Right atrium auricular region (tissue), 2 donors: ENCODE results near the gene HDGFL2. TPM values are rescaled to one million over a fixed set of nuclear protein-coding genes. Genes with fewer than 3 reads are reported as not detected.

ENCODE experiments used
- DNase-seq: peaks from one replicate; pipeline ENCODE4 v3.0.0-alpha.2; 2019; ENCODE audit warnings: low spot score
- H3K27ac ChIP-seq, 2 donors: fragments of 200-600 bp; sonication (generic); 1 replicate in 1 of 2; 2 replicates in 1 of 2; pipeline ENCODE4 v1.5.1; 2016 to 2019
- H3K27me3 ChIP-seq, 2 donors: fragments of 200-600 bp; sonication (generic); one replicate each; pipeline versions ENCODE4 v1.5.1 to v1.6.0; 2017 to 2019
- H3K36me3 ChIP-seq: fragments of 200-600 bp; sonication (generic); one replicate; pipeline ENCODE4 v1.5.1; 2016
- H3K4me1 ChIP-seq, 2 donors: fragments of 200-600 bp; sonication (generic); one replicate each; pipeline versions ENCODE4 v1.5.1 to v1.6.0; 2017 to 2019
- H3K4me3 ChIP-seq, 2 donors: fragments of 200-600 bp; sonication (generic); 1 replicate in 1 of 2; 2 replicates in 1 of 2; pipeline ENCODE4 v1.5.1; 2017 to 2019; ENCODE audit warnings: mild to moderate bottlenecking in 1 of 2, moderate library complexity in 1 of 2
- H3K9me3 ChIP-seq, 2 donors: fragments of 200-600 bp; sonication (generic); one replicate each; pipeline ENCODE4 v1.5.1; 2019
- total RNA-seq, 2 donors: library from RNA; depleted of rRNA; stranded (reverse); fragments of >200 nt; gene quantifications; one replicate each; pipeline ENCODE4 v1.1.0, GENCODE V29; 2016
- TF ChIP-seq, protein P1 (sequence below), 2 donors: fragments of 200-600 bp; sonication (generic); IDR thresholded peaks; one replicate each; pipeline ENCODE4 v1.5.1; 2019; ENCODE audit warnings: antibody characterized with exemption in 2 of 2

HDGFL2 gene
- total RNA-seq, 2 donors from 2014 or later, result 18.3 to 24.8 TPM

GRCh38 chr19:4447327-4448146 lies 24.6 kb upstream of the HDGFL2 start:
- DNase-seq, result no peak
- H3K4me3 ChIP-seq, result no peak overlapping the region
- peaks cover 0 to 10% of the 10 kb centered on the region in 2 donors for H3K4me1 ChIP-seq
- peaks cover 76% of the 10 kb centered on the region for H3K36me3 ChIP-seq
- H3K27me3 ChIP-seq, result no peaks in the 10 kb centered on the region
- no peaks in the 10 kb centered on the region for H3K9me3 ChIP-seq
- TF ChIP-seq, protein P1, sequence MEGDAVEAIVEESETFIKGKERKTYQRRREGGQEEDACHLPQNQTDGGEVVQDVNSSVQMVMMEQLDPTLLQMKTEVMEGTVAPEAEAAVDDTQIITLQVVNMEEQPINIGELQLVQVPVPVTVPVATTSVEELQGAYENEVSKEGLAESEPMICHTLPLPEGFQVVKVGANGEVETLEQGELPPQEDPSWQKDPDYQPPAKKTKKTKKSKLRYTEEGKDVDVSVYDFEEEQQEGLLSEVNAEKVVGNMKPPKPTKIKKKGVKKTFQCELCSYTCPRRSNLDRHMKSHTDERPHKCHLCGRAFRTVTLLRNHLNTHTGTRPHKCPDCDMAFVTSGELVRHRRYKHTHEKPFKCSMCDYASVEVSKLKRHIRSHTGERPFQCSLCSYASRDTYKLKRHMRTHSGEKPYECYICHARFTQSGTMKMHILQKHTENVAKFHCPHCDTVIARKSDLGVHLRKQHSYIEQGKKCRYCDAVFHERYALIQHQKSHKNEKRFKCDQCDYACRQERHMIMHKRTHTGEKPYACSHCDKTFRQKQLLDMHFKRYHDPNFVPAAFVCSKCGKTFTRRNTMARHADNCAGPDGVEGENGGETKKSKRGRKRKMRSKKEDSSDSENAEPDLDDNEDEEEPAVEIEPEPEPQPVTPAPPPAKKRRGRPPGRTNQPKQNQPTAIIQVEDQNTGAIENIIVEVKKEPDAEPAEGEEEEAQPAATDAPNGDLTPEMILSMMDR (IDR thresholded peaks at IDR 0.05), result no peak
- no peak overlapping the region for H3K27ac ChIP-seq

GRCh38 chr19:4448147-4448985 lies 23.7 kb upstream of the HDGFL2 start:
- H3K4me1 ChIP-seq, result peaks cover 0 to 10% of the 10 kb centered on the region in 2 donors
- no peak for DNase-seq
- TF ChIP-seq, protein P1 (IDR thresholded peaks at IDR 0.05), result no peak
- H3K4me3 ChIP-seq, result no peak overlapping the region
- no peaks in the 10 kb centered on the region for H3K9me3 ChIP-seq
- no peaks in the 10 kb centered on the region for H3K27me3 ChIP-seq
- H3K27ac ChIP-seq, result peak overlapping the region; percentile 55 to 69
- peaks cover 84% of the 10 kb centered on the region for H3K36me3 ChIP-seq

DNA sequence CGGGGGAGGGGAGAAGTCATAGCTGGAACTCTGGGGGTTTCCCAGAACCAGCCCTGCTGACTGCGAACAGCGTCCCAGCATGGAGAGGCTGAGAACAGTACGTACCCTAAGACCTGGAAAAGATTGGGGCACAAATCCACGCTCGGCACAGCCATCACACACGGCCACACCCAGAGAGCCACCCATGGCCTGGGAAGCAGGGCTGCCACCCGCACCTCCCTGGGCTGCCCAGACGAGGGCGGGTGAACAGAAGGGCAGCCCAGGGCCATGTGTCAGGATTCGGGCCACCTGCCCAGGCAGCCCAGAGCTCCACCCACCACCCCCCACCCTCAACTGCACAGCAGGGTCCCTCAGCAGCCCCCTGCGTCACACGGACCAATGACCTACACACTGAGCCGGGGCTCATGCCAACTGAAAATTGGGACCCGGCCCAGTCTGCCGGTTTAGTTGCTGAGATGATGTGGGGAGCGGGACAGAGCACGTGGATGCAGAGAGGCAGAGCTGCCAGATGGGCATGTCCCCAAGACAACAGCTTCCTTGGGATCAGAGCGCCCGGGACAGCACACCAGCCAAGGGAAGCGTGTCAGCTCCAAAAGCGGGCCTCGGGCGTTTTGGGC lies 23.0 kb upstream of the HDGFL2 start:
- H3K9me3 ChIP-seq, result no peaks in the 10 kb centered on the region
- DNase-seq, result peak; percentile 76
- no peak overlapping the region for H3K4me3 ChIP-seq
- peak overlapping the region; percentile 55 to 69 for H3K27ac ChIP-seq
- TF ChIP-seq, protein P1 (IDR thresholded peaks at IDR 0.05), result peak in 1 of 2 donors; percentile 31
- H3K36me3 ChIP-seq, result peaks cover 92% of the 10 kb centered on the region
- H3K27me3 ChIP-seq, result no peaks in the 10 kb centered on the region
- H3K4me1 ChIP-seq, result peaks cover 0 to 10% of the 10 kb centered on the region in 2 donors

GRCh38 chr19:4449639-4450028 lies 22.5 kb upstream of the HDGFL2 start:
- no peak for DNase-seq
- Histone ChIP-seq H3K9me3 (no peaks in the 10 kb centered on the region), H3K27ac (peak overlapping the region; percentile 51 to 55), H3K4me3 (no peak overlapping the region), H3K4me1 (peaks cover 0 to 11% of the 10 kb centered on the region in 2 donors), H3K36me3 (peaks cover 92% of the 10 kb centered on the region), H3K27me3 (no peaks in the 10 kb centered on the region)
- TF ChIP-seq, protein P1 (IDR thresholded peaks at IDR 0.05), result no peak

DNA sequence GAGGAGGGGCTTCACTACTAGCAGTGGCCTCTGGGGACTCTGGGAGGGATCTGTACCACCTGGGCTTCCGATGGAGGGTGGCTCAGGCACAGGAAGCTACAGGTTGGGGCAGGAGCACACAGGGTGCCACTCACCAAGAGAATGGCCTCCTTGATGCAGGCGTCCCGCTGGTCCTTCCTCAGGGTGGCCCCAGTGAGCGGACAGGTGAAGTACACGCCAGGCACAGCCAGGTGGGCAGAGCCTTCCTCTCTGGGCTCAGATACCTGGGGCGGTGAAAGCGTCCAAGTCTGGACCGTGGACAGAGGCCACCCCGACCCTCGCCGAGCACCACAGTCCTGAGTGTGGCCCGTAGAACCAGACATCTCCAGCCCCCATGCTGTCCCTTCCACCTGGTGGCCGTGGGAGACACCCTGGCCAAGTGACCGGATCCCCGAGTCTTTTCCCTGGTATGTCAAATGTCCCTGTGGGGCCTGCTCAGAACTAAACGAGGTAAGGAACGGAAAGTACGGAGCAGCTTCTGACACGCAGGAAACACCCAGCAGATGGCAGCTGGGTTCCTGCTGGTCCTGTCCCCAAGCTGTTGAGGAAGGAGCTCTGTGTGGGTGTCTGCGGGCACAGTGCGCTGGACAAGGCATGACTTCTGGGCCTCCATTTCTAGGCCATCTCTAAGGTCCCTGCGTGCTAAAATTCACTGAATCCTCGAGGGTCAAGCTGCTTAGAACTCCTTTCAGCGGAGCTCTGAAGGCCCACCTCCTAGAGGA lies 19.7 kb upstream of the HDGFL2 start:
- TF ChIP-seq, protein P1 (IDR thresholded peaks at IDR 0.05), result no peak
- H3K4me1 ChIP-seq, result peaks cover 0 to 36% of the 10 kb centered on the region in 2 donors
- no peak overlapping the region for H3K4me3 ChIP-seq
- no peaks in the 10 kb centered on the region for H3K9me3 ChIP-seq
- no peaks in the 10 kb centered on the region for H3K27me3 ChIP-seq
- no peak overlapping the region for H3K27ac ChIP-seq
- no peak for DNase-seq
- peaks cover 64% of the 10 kb centered on the region for H3K36me3 ChIP-seq
